ENCODE data around the gene SEC14L3. TPM values are rescaled to one million over a fixed set of nuclear protein-coding genes. Genes with fewer than 3 reads are reported as not detected.

SEC14L3 gene
- total and polyA plus RNA-seq, 2 of the 13 experiments (the other 11 are each of a cell fraction or from before 2014, with no cell fraction given) = not detected

- TF ChIP-seq, protein P1, sequence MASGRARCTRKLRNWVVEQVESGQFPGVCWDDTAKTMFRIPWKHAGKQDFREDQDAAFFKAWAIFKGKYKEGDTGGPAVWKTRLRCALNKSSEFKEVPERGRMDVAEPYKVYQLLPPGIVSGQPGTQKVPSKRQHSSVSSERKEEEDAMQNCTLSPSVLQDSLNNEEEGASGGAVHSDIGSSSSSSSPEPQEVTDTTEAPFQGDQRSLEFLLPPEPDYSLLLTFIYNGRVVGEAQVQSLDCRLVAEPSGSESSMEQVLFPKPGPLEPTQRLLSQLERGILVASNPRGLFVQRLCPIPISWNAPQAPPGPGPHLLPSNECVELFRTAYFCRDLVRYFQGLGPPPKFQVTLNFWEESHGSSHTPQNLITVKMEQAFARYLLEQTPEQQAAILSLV (CRISPR knock-in tag; IDR thresholded peaks at IDR 0.05; ENCODE audit: borderline replicate concordance) = no peak
- no peak for TF ChIP-seq ZNF124 (CRISPR knock-in tag; IDR thresholded peaks at IDR 0.05)
- no peak for TF ChIP-seq ZNF850 (CRISPR knock-in tag; conservative IDR thresholded peaks at IDR 0.05)
- TF ChIP-seq NBN (conservative IDR thresholded peaks at IDR 0.05) = no peak
- TF ChIP-seq, protein P2, sequence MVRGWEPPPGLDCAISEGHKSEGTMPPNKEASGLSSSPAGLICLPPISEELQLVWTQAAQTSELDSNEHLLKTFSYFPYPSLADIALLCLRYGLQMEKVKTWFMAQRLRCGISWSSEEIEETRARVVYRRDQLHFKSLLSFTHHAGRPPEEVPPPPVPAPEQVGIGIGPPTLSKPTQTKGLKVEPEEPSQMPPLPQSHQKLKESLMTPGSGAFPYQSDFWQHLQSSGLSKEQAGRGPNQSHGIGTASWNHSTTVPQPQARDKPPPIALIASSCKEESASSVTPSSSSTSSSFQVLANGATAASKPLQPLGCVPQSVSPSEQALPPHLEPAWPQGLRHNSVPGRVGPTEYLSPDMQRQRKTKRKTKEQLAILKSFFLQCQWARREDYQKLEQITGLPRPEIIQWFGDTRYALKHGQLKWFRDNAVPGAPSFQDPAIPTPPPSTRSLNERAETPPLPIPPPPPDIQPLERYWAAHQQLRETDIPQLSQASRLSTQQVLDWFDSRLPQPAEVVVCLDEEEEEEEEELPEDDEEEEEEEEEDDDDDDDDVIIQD (CRISPR knock-in tag; IDR thresholded peaks at IDR 0.05; ENCODE audit: low read depth) = no peak
- no peak for TF ChIP-seq ZNF136 (CRISPR knock-in tag; IDR thresholded peaks at IDR 0.05; ENCODE audit: low read depth)
- TF ChIP-seq ZFYVE20 (CRISPR knock-in tag; IDR thresholded peaks at IDR 0.05; ENCODE audit: borderline replicate concordance, low read depth) = no peak
- TF ChIP-seq ZNF468 (CRISPR knock-in tag; IDR thresholded peaks at IDR 0.05) = no peak
- no peak for TF ChIP-seq ZSCAN21 (CRISPR knock-in tag; IDR thresholded peaks at IDR 0.05; ENCODE audit: borderline replicate concordance)
- TF ChIP-seq SMC3 (IDR thresholded peaks at IDR 0.05; ENCODE audit: low read length) = peak; percentile 58
- no peak for TF ChIP-seq ZNF354B (CRISPR knock-in tag; IDR thresholded peaks at IDR 0.05)
- TF ChIP-seq KLF16 (CRISPR knock-in tag; IDR thresholded peaks at IDR 0.05) = 0 out of 4 replicates have a peak, but pooled peaks of 1 of the 2 experiments have one; percentile 34
- no peak for TF ChIP-seq SMAD3 (CRISPR knock-in tag; IDR thresholded peaks at IDR 0.05)
- TF ChIP-seq YY1 (IDR thresholded peaks at IDR 0.05; ENCODE audit: insufficient read depth, insufficient replicate concordance, low read depth, low read length) = peak; percentile 9
- TF ChIP-seq ZNF660 (CRISPR knock-in tag; IDR thresholded peaks at IDR 0.05; ENCODE audit: borderline replicate concordance, low read depth) = no peak
- peak; percentile 81 for TF ChIP-seq KDM2A (CRISPR knock-in tag; IDR thresholded peaks at IDR 0.05; ENCODE audit: borderline replicate concordance, low read depth)
- no peak for TF ChIP-seq SMYD3 (CRISPR knock-in tag; IDR thresholded peaks at IDR 0.05)
- peak; percentile 42 for TF ChIP-seq ZFY (CRISPR knock-in tag; IDR thresholded peaks at IDR 0.05)
- TF ChIP-seq MYC (CRISPR knock-in tag; IDR thresholded peaks at IDR 0.05; ENCODE audit: borderline replicate concordance) = peak; percentile 32; the same call in 1 of the 2 replicates
- TF ChIP-seq, protein P3, sequence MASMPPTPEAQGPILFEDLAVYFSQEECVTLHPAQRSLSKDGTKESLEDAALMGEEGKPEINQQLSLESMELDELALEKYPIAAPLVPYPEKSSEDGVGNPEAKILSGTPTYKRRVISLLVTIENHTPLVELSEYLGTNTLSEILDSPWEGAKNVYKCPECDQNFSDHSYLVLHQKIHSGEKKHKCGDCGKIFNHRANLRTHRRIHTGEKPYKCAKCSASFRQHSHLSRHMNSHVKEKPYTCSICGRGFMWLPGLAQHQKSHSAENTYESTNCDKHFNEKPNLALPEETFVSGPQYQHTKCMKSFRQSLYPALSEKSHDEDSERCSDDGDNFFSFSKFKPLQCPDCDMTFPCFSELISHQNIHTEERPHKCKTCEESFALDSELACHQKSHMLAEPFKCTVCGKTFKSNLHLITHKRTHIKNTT (CRISPR knock-in tag; IDR thresholded peaks at IDR 0.05) = no peak
- no peak for TF ChIP-seq ZFP1 (CRISPR knock-in tag; IDR thresholded peaks at IDR 0.05)
- no peak for TF ChIP-seq JUN (CRISPR knock-in tag; IDR thresholded peaks at IDR 0.05)
- TF ChIP-seq RBAK (CRISPR knock-in tag; IDR thresholded peaks at IDR 0.05) = no peak
- TF ChIP-seq, protein P4, sequence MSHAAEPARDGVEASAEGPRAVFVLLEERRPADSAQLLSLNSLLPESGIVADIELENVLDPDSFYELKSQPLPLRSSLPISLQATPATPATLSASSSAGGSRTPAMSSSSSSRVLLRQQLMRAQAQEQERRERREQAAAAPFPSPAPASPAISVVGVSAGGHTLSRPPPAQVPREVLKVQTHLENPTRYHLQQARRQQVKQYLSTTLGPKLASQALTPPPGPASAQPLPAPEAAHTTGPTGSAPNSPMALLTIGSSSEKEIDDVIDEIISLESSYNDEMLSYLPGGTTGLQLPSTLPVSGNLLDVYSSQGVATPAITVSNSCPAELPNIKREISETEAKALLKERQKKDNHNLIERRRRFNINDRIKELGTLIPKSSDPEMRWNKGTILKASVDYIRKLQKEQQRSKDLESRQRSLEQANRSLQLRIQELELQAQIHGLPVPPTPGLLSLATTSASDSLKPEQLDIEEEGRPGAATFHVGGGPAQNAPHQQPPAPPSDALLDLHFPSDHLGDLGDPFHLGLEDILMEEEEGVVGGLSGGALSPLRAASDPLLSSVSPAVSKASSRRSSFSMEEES (CRISPR knock-in tag; IDR thresholded peaks at IDR 0.05) = no peak
- TF ChIP-seq, protein P5, sequence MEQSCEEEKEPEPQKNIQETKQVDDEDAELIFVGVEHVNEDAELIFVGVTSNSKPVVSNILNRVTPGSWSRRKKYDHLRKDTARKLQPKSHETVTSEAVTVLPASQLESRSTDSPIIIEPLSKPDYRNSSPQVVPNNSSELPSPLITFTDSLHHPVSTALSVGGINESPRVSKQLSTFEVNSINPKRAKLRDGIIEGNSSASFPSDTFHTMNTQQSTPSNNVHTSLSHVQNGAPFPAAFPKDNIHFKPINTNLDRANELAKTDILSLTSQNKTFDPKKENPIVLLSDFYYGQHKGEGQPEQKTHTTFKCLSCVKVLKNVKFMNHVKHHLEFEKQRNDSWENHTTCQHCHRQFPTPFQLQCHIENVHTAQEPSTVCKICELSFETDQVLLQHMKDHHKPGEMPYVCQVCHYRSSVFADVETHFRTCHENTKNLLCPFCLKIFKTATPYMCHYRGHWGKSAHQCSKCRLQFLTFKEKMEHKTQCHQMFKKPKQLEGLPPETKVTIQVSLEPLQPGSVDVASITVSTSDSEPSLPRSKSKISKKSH (CRISPR knock-in tag; IDR thresholded peaks at IDR 0.05; ENCODE audit: borderline replicate concordance) = no peak
Observed at GRCh38 chr22:30485362-30485988, 13.7 kb upstream of the SEC14L3 start (continued).

Measured in HepG2 (cell line).